K562 (cell line): ENCODE measurements around the gene LRRK1. TPM values are rescaled to one million over a fixed set of nuclear protein-coding genes. Genes with fewer than 3 reads are reported as not detected.

Source experiments
- ATAC-seq: fragments of 200-7000 bp; cut with Tn5 transposase; 3 replicates; pipeline ENCODE4 v1.9.1; 2020; ENCODE audit warnings: moderate library complexity
- BruUV-seq: library from RNA; stranded (reverse); fragments of 400-500 nt; replicated peaks from 2 replicates; lab custom pipeline; 2021; lab: Mats Ljungman, UMichigan
- CTCF ChIA-PET: fragments of 300-600 bp; formaldehyde crosslinking; extraction: SDS; loops from one replicate; lab custom pipeline; 2021; ENCODE audit warnings: low intra/inter-chr PET ratio; lab: Yijun Ruan, JAX
- POLR2A ChIA-PET: fragments of 300-600, 350-650 bp; sonication (Branson Sonifier 250); formaldehyde crosslinking; extraction: SDS; loops from one replicate; lab custom pipeline; 2021; ENCODE audit warnings: antibody characterized with exemption, inconsistent platforms; lab: Yijun Ruan, JAX
- DNase-seq, 4 experiments: peaks; one replicate each; pipeline versions ENCODE4 v3.0.0 to v3.0.0-alpha.2; 2011 to 2018; ENCODE audit warnings: low spot score in 3 of 4, mixed read lengths in 3 of 4; ENCODE audit errors: extremely low read depth in 1 of 4
- FAIRE-seq: peaks from 2 replicates; lab custom pipeline; 2011; peaks lifted over from hg19 to GRCh38; lab: Jason Lieb, UNC
- H2AFZ ChIP-seq: 2 replicates; pipeline ENCODE4 v1.6.0; 2011; ENCODE audit warnings: low read depth, low read length, control low read depth, inconsistent platforms
- H3K27ac ChIP-seq: fragments of 200-600 bp; 3 replicates; pipeline ENCODE4 v1.8.0; 2011; ENCODE audit warnings: low read depth, mild to moderate bottlenecking, control low read depth, inconsistent platforms, low read length, moderate library complexity, mixed read lengths; ENCODE audit errors: extremely low read depth
- H3K27me3 ChIP-seq, 2 experiments: fragments of 300-600 bp in 1 of 2; 2 replicates in 1 of 2; 3 replicates in 1 of 2; pipeline versions ENCODE4 v1.6.0 to v1.8.0; 2011; ENCODE audit warnings: inconsistent platforms in 2 of 2, low read length in 2 of 2, mild to moderate bottlenecking in 1 of 2, mixed read lengths in 1 of 2, moderate library complexity in 1 of 2; ENCODE audit not compliant: control insufficient read depth in 2 of 2, insufficient read depth in 2 of 2
- H3K36me3 ChIP-seq: fragments of 300-600 bp; 3 replicates; pipeline ENCODE4 v1.8.0; 2011; ENCODE audit warnings: mild to moderate bottlenecking, low read length, inconsistent platforms; ENCODE audit not compliant: control insufficient read depth, insufficient read depth
- H3K4me1 ChIP-seq, 2 experiments: fragments of 200-600 bp in 1 of 2; replicated peaks in 1 of 2; 2 replicates in 1 of 2; 3 replicates in 1 of 2; pipeline versions ENCODE4 v1.5.1 to v1.8.0; 2011; ENCODE audit warnings: inconsistent platforms in 2 of 2, low read length in 2 of 2, mild to moderate bottlenecking in 1 of 2, mixed read lengths in 1 of 2, moderate library complexity in 1 of 2; ENCODE audit not compliant: control insufficient read depth in 2 of 2, insufficient read depth in 2 of 2
- H3K4me2 ChIP-seq: 2 replicates; pipeline ENCODE4 v1.6.1; 2011; ENCODE audit warnings: low read length, control low read depth, inconsistent platforms, mixed read lengths; ENCODE audit not compliant: insufficient read depth
- H3K4me3 ChIP-seq: fragments of 200-600 bp; sonication (generic), shearing (Covaris generic); 2 replicates; pipeline ENCODE4 v1.5.1; 2016; ENCODE audit warnings: control low read depth, inconsistent platforms
- H3K79me2 ChIP-seq: fragments of 200-600 bp; 3 replicates; pipeline ENCODE4 v1.8.0; 2011; ENCODE audit warnings: low read length, inconsistent platforms; ENCODE audit not compliant: control insufficient read depth, insufficient read depth
- H3K9ac ChIP-seq, 2 experiments: 2 replicates each; pipeline versions ENCODE4 v1.6.0 to v1.6.1; 2011; ENCODE audit warnings: low read depth in 2 of 2, low read length in 2 of 2, control low read depth in 1 of 2, inconsistent platforms in 1 of 2, mild to moderate bottlenecking in 1 of 2, mixed read lengths in 1 of 2; ENCODE audit not compliant: insufficient read depth in 1 of 2
- H3K9me1 ChIP-seq: one replicate; pipeline ENCODE4 v1.6.0; 2011; ENCODE audit warnings: inconsistent platforms, mild to moderate bottlenecking, low read length, moderate library complexity; ENCODE audit not compliant: control insufficient read depth, insufficient read depth
- H3K9me3 ChIP-seq: replicated peaks from 2 replicates; pipeline ENCODE4 v1.5.1; 2011; ENCODE audit warnings: low read depth, low read length, inconsistent platforms; ENCODE audit not compliant: control insufficient read depth, insufficient read depth
- H4K20me1 ChIP-seq: replicated peaks from 2 replicates; pipeline ENCODE4 v1.6.1; 2011; ENCODE audit warnings: low read length, inconsistent platforms, mixed read lengths; ENCODE audit not compliant: control insufficient read depth, insufficient read depth
- CBX5 ChIP-seq: IDR thresholded peaks from 2 replicates; pipeline ENCODE4 v1.6.1; 2014; ENCODE audit warnings: low read depth, borderline replicate concordance
- CHD2 ChIP-seq: IDR thresholded peaks from 2 replicates; pipeline ENCODE4 v1.6.1; 2011; ENCODE audit warnings: low read depth, low read length
- DDX20 ChIP-seq: fragments of 450-650 bp; IDR thresholded peaks from 2 replicates; pipeline ENCODE4 v1.6.1; 2016; ENCODE audit warnings: missing genetic modification characterization, low read depth, mild to moderate bottlenecking, missing compliant biosample characterization, moderate library complexity
- FOS ChIP-seq: IDR thresholded peaks from 3 replicates; pipeline ENCODE4 v1.6.1; 2011; ENCODE audit not compliant: insufficient read length; ENCODE audit errors: extremely low read depth
- NCOA1 ChIP-seq: fragments of 450-650 bp; IDR thresholded peaks from 2 replicates; pipeline ENCODE4 v1.6.1; 2016; ENCODE audit warnings: low read depth
- SOX6 ChIP-seq: fragments of 450-650 bp; IDR thresholded peaks from 2 replicates; pipeline ENCODE4 v1.6.1; 2014; ENCODE audit warnings: mild to moderate bottlenecking
- TAL1 ChIP-seq: fragments of 450-650 bp; IDR thresholded peaks from 2 replicates; pipeline ENCODE4 v1.6.1; 2016; ENCODE audit warnings: mild to moderate bottlenecking
- ZNF121 ChIP-seq: sonication (generic); formaldehyde crosslinking; conservative IDR thresholded peaks from 2 replicates; pipeline ENCODE4 v1.8.0; 2022; ENCODE audit warnings: missing genetic modification reagents
- ZNF507 ChIP-seq: conservative IDR thresholded peaks from 2 replicates; pipeline ENCODE4 v1.6.1; 2017; ENCODE audit warnings: missing genetic modification characterization, missing compliant biosample characterization
- ZNF764 ChIP-seq: fragments of 250-450 bp; sonication (Bioruptor Pico); IDR thresholded peaks from 2 replicates; pipeline ENCODE4 v1.4.0; 2020; ENCODE audit warnings: low read depth, mild to moderate bottlenecking, moderate library complexity
- WGBS: fragments of 100-300 bp; shearing (Covaris generic); methylation state at CpG from one replicate; pipeline ENCODE4 v1.1.6; 2016; ENCODE audit warnings: low coverage, mixed read lengths; ENCODE audit not compliant: insufficient coverage; ENCODE audit errors: missing lambda C conversion rate; 5-methylcytosine and 5-hydroxymethylcytosine counted together
- in situ Hi-C: fragments of 300-500 bp; cut with MboI; formaldehyde crosslinking; loops from 4 replicates; pipeline ENCODE4 v1.15.0; 2018; ENCODE audit warnings: inconsistent platforms, mixed read lengths
- intact Hi-C: fragments of 100-400 bp; cut with micrococcal nuclease; formaldehyde crosslinking; loops from 2 replicates; pipeline ENCODE4 v1.14.2; 2022
- polyA plus RNA-seq, 8 experiments: library from polyadenylated mRNA; depleted of rRNA in 4 of 8; stranded (reverse) in 5 of 8; unstranded in 3 of 8; fragments of >200 nt; fragmentation: Nextera tagmentation in 2 of 8; fragmentation: Illumina TruSeq in 1 of 8; extraction: Ambion mirVana in 2 of 8; extraction: Trizol in 1 of 8; gene quantifications; 2 replicates each; pipeline versions ENCODE4 v1.2.1 to v1.2.3, GENCODE V29; 2011 to 2014; ENCODE audit warnings: inconsistent platforms in 1 of 8, missing spikeins in 1 of 8
- total RNA-seq, 7 experiments: library from RNA; depleted of rRNA in 6 of 7; stranded (reverse); fragments of >200 nt in 6 of 7; fragmentation: Illumina TruSeq in 2 of 7; extraction: Trizol in 2 of 7; gene quantifications; 2 replicates each; pipeline versions ENCODE4 v1.2.1 to v1.2.3, GENCODE V29; 2011 to 2021; ENCODE audit warnings: low replicate concordance in 1 of 7
- TF ChIP-seq, protein P1 (sequence below): fragments of 450-650 bp; IDR thresholded peaks from 2 replicates; pipeline ENCODE4 v1.6.1; 2017; ENCODE audit warnings: mild to moderate bottlenecking, moderate library complexity
- TF ChIP-seq, protein P2 (sequence below): fragments of 250-450 bp; sonication (Bioruptor Pico); IDR thresholded peaks from 2 replicates; pipeline ENCODE4 v1.5.0; 2021
- TF ChIP-seq, protein P3 (sequence below): fragments of 250-450 bp; sonication (Bioruptor Pico); IDR thresholded peaks from 2 replicates; pipeline ENCODE4 v1.5.0; 2020; ENCODE audit warnings: mild to moderate bottlenecking
- TF ChIP-seq, protein P4 (sequence below): sonication (generic); formaldehyde crosslinking; IDR thresholded peaks from 2 replicates; pipeline ENCODE4 v1.8.0; 2022; ENCODE audit warnings: missing genetic modification reagents, mild to moderate bottlenecking, moderate library complexity, borderline replicate concordance
- TF ChIP-seq, protein P5 (sequence below): fragments of 250-450 bp; sonication (Bioruptor Pico); IDR thresholded peaks from 2 replicates; pipeline ENCODE4 v1.5.0; 2021
- TF ChIP-seq, protein P6 (sequence below): fragments of 450-650 bp; formaldehyde crosslinking; IDR thresholded peaks from 2 replicates; pipeline ENCODE4 v1.4.0; 2020; ENCODE audit warnings: mild to moderate bottlenecking, moderate library complexity

LRRK1 gene
- total and polyA plus RNA-seq, 9 of the 15 experiments (the other 6 are each of a cell fraction or from before 2014, with no cell fraction given): 0.01 to 1.5 (median 0.11) TPM

DNA sequence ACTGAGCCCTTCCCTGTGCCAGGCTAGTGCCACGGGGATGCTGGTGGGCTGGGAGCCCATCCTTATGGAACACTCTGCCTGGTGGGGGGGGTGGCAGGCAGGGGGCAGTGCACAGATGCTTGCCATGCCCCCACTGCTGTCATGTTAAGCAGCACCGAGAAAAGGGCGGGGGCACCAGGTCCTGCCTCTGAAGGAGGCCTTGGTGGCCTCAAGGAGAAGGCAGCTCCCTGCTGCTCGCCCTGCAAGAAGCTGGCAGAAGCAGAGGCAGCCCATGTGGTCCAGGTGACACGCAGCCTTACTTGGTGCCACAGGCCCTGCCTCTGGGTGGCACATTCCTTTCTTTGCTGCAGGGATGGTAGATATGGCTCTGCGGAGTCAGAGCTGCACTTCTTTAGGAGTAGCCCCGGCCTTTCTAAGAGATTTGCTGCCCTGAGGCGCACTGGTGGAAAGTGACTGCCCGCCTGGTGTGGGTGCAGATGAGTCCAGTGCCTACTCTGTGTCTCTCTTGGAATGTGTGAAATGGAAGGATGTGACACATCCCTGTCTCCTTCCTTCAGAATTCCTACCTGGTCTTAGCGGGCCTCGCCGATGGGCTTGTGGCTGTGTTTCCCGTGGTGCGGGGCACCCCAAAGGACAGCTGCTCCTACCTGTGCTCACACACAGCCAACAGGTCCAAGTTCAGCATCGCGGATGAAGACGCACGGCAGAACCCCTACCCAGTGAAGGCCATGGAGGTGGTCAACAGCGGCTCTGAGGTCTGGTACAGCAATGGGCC is 145.8 kb downstream of the LRRK1 start:
- no peaks in the 10 kb centered on the region for H3K36me3 ChIP-seq
- peaks cover 16% of the 10 kb centered on the region; the same call in 1 of the 2 replicates for H4K20me1 ChIP-seq
- ChIA-PET CTCF (no interaction called here), POLR2A (no interaction called here)
- no peak for DNase-seq
- H3K79me2 ChIP-seq: no peaks in the 10 kb centered on the region
- no peak overlapping the region for H2AFZ ChIP-seq
- H3K9me1 ChIP-seq: no peaks in the 10 kb centered on the region
- H3K4me3 ChIP-seq: no peak overlapping the region
- WGBS: 19% methylated on average over 16 of the region's 19 CpGs
- H3K9ac ChIP-seq: no peak overlapping the region
- TF ChIP-seq, protein P1, sequence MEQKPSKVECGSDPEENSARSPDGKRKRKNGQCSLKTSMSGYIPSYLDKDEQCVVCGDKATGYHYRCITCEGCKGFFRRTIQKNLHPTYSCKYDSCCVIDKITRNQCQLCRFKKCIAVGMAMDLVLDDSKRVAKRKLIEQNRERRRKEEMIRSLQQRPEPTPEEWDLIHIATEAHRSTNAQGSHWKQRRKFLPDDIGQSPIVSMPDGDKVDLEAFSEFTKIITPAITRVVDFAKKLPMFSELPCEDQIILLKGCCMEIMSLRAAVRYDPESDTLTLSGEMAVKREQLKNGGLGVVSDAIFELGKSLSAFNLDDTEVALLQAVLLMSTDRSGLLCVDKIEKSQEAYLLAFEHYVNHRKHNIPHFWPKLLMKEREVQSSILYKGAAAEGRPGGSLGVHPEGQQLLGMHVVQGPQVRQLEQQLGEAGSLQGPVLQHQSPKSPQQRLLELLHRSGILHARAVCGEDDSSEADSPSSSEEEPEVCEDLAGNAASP: no peak
- TF ChIP-seq SOX6: no peak
- TF ChIP-seq, protein P2, sequence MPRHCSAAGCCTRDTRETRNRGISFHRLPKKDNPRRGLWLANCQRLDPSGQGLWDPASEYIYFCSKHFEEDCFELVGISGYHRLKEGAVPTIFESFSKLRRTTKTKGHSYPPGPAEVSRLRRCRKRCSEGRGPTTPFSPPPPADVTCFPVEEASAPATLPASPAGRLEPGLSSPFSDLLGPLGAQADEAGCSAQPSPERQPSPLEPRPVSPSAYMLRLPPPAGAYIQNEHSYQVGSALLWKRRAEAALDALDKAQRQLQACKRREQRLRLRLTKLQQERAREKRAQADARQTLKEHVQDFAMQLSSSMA (CRISPR knock-in tag): no peak
- TF ChIP-seq, protein P3, sequence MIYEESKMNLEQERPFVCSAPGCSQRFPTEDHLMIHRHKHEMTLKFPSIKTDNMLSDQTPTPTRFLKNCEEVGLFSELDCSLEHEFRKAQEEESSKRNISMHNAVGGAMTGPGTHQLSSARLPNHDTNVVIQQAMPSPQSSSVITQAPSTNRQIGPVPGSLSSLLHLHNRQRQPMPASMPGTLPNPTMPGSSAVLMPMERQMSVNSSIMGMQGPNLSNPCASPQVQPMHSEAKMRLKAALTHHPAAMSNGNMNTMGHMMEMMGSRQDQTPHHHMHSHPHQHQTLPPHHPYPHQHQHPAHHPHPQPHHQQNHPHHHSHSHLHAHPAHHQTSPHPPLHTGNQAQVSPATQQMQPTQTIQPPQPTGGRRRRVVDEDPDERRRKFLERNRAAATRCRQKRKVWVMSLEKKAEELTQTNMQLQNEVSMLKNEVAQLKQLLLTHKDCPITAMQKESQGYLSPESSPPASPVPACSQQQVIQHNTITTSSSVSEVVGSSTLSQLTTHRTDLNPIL: no peak
- no peak for TF ChIP-seq ZNF764
- TF ChIP-seq ZNF121 (CRISPR knock-in tag): no peak
- TF ChIP-seq, protein P4, sequence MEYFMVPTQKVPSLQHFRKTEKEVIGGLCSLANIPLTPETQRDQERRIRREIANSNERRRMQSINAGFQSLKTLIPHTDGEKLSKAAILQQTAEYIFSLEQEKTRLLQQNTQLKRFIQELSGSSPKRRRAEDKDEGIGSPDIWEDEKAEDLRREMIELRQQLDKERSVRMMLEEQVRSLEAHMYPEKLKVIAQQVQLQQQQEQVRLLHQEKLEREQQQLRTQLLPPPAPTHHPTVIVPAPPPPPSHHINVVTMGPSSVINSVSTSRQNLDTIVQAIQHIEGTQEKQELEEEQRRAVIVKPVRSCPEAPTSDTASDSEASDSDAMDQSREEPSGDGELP (CRISPR knock-in tag): no peak
- TF ChIP-seq CHD2: no peak
- no peak for TF ChIP-seq NCOA1
- no peak for TF ChIP-seq ZNF507 (tag)
- no peak for TF ChIP-seq CBX5
- TF ChIP-seq, protein P5, sequence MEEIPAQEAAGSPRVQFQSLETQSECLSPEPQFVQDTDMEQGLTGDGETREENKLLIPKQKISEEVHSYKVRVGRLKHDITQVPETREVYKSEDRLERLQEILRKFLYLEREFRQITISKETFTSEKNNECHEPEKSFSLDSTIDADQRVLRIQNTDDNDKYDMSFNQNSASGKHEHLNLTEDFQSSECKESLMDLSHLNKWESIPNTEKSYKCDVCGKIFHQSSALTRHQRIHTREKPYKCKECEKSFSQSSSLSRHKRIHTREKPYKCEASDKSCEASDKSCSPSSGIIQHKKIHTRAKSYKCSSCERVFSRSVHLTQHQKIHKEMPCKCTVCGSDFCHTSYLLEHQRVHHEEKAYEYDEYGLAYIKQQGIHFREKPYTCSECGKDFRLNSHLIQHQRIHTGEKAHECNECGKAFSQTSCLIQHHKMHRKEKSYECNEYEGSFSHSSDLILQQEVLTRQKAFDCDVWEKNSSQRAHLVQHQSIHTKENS: no peak
- TF ChIP-seq FOS: no peak
- TF ChIP-seq, protein P6, sequence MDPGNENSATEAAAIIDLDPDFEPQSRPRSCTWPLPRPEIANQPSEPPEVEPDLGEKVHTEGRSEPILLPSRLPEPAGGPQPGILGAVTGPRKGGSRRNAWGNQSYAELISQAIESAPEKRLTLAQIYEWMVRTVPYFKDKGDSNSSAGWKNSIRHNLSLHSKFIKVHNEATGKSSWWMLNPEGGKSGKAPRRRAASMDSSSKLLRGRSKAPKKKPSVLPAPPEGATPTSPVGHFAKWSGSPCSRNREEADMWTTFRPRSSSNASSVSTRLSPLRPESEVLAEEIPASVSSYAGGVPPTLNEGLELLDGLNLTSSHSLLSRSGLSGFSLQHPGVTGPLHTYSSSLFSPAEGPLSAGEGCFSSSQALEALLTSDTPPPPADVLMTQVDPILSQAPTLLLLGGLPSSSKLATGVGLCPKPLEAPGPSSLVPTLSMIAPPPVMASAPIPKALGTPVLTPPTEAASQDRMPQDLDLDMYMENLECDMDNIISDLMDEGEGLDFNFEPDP: no peak
- TF ChIP-seq DDX20 (tag): no peak
- no peak for TF ChIP-seq TAL1
- TF ChIP-seq, all 486 proteins: peak for 0
- no peaks in the 10 kb centered on the region; a peak in 2 of 5 replicates for H3K4me1 ChIP-seq
- intact Hi-C loops: no loop called here
- in situ Hi-C loops: no loop called here
- no TSS peak for BruUV-seq
- no peak for ATAC-seq
- no peak for FAIRE-seq
- no peak overlapping the region for H3K27ac ChIP-seq
- H3K27me3 ChIP-seq: peaks cover 67 to 94% of the 10 kb centered on the region in 2 experiments
- H3K9me3 ChIP-seq: no peaks in the 10 kb centered on the region
- no peak overlapping the region for H3K4me2 ChIP-seq
